K562 (cell line): ENCODE results near the gene PUM2. TPM values are rescaled to one million over a fixed set of nuclear protein-coding genes. Genes with fewer than 3 reads are reported as not detected.

ENCODE experiments used
- ATAC-seq: fragments of 200-7000 bp; cut with Tn5 transposase; 3 replicates; pipeline ENCODE4 v1.9.1; 2020; ENCODE audit warnings: moderate library complexity
- BruUV-seq: library from RNA; stranded (reverse); fragments of 400-500 nt; replicated peaks from 2 replicates; lab custom pipeline; 2021; lab: Mats Ljungman, UMichigan
- CTCF ChIA-PET: fragments of 300-600 bp; formaldehyde crosslinking; extraction: SDS; loops from one replicate; lab custom pipeline; 2021; ENCODE audit warnings: low intra/inter-chr PET ratio; lab: Yijun Ruan, JAX
- POLR2A ChIA-PET: fragments of 300-600, 350-650 bp; sonication (Branson Sonifier 250); formaldehyde crosslinking; extraction: SDS; loops from one replicate; lab custom pipeline; 2021; ENCODE audit warnings: antibody characterized with exemption, inconsistent platforms; lab: Yijun Ruan, JAX
- DNase-seq, 4 experiments: peaks; one replicate each; pipeline versions ENCODE4 v3.0.0 to v3.0.0-alpha.2; 2011 to 2018; ENCODE audit warnings: low spot score in 3 of 4, mixed read lengths in 3 of 4; ENCODE audit errors: extremely low read depth in 1 of 4
- FAIRE-seq: peaks from 2 replicates; lab custom pipeline; 2011; peaks lifted over from hg19 to GRCh38; lab: Jason Lieb, UNC
- H2AFZ ChIP-seq: 2 replicates; pipeline ENCODE4 v1.6.0; 2011; ENCODE audit warnings: low read depth, low read length, control low read depth, inconsistent platforms
- H3K27ac ChIP-seq: fragments of 200-600 bp; 3 replicates; pipeline ENCODE4 v1.8.0; 2011; ENCODE audit warnings: low read depth, mild to moderate bottlenecking, control low read depth, inconsistent platforms, low read length, moderate library complexity, mixed read lengths; ENCODE audit errors: extremely low read depth
- H3K27me3 ChIP-seq, 2 experiments: fragments of 300-600 bp in 1 of 2; 2 replicates in 1 of 2; 3 replicates in 1 of 2; pipeline versions ENCODE4 v1.6.0 to v1.8.0; 2011; ENCODE audit warnings: inconsistent platforms in 2 of 2, low read length in 2 of 2, mild to moderate bottlenecking in 1 of 2, mixed read lengths in 1 of 2, moderate library complexity in 1 of 2; ENCODE audit not compliant: control insufficient read depth in 2 of 2, insufficient read depth in 2 of 2
- H3K36me3 ChIP-seq: fragments of 300-600 bp; 3 replicates; pipeline ENCODE4 v1.8.0; 2011; ENCODE audit warnings: mild to moderate bottlenecking, low read length, inconsistent platforms; ENCODE audit not compliant: control insufficient read depth, insufficient read depth
- H3K4me1 ChIP-seq, 2 experiments: fragments of 200-600 bp in 1 of 2; replicated peaks in 1 of 2; 2 replicates in 1 of 2; 3 replicates in 1 of 2; pipeline versions ENCODE4 v1.5.1 to v1.8.0; 2011; ENCODE audit warnings: inconsistent platforms in 2 of 2, low read length in 2 of 2, mild to moderate bottlenecking in 1 of 2, mixed read lengths in 1 of 2, moderate library complexity in 1 of 2; ENCODE audit not compliant: control insufficient read depth in 2 of 2, insufficient read depth in 2 of 2
- H3K4me2 ChIP-seq: 2 replicates; pipeline ENCODE4 v1.6.1; 2011; ENCODE audit warnings: low read length, control low read depth, inconsistent platforms, mixed read lengths; ENCODE audit not compliant: insufficient read depth
- H3K4me3 ChIP-seq: fragments of 200-600 bp; sonication (generic), shearing (Covaris generic); 2 replicates; pipeline ENCODE4 v1.5.1; 2016; ENCODE audit warnings: control low read depth, inconsistent platforms
- H3K79me2 ChIP-seq: fragments of 200-600 bp; 3 replicates; pipeline ENCODE4 v1.8.0; 2011; ENCODE audit warnings: low read length, inconsistent platforms; ENCODE audit not compliant: control insufficient read depth, insufficient read depth
- H3K9ac ChIP-seq, 2 experiments: 2 replicates each; pipeline versions ENCODE4 v1.6.0 to v1.6.1; 2011; ENCODE audit warnings: low read depth in 2 of 2, low read length in 2 of 2, control low read depth in 1 of 2, inconsistent platforms in 1 of 2, mild to moderate bottlenecking in 1 of 2, mixed read lengths in 1 of 2; ENCODE audit not compliant: insufficient read depth in 1 of 2
- H3K9me1 ChIP-seq: one replicate; pipeline ENCODE4 v1.6.0; 2011; ENCODE audit warnings: inconsistent platforms, mild to moderate bottlenecking, low read length, moderate library complexity; ENCODE audit not compliant: control insufficient read depth, insufficient read depth
- H3K9me3 ChIP-seq: replicated peaks from 2 replicates; pipeline ENCODE4 v1.5.1; 2011; ENCODE audit warnings: low read depth, low read length, inconsistent platforms; ENCODE audit not compliant: control insufficient read depth, insufficient read depth
- H4K20me1 ChIP-seq: replicated peaks from 2 replicates; pipeline ENCODE4 v1.6.1; 2011; ENCODE audit warnings: low read length, inconsistent platforms, mixed read lengths; ENCODE audit not compliant: control insufficient read depth, insufficient read depth
- FOXK2 ChIP-seq, 2 experiments: fragments of 450-650 bp; IDR thresholded peaks in 1 of 2; conservative IDR thresholded peaks in 1 of 2; 2 replicates each; pipeline ENCODE4 v1.6.1; 2016; ENCODE audit warnings: low read depth in 2 of 2, mild to moderate bottlenecking in 1 of 2
- FOXP4 ChIP-seq: sonication (generic); formaldehyde crosslinking; IDR thresholded peaks from 2 replicates; pipeline ENCODE4 v1.8.0; 2022; ENCODE audit warnings: mild to moderate bottlenecking, missing genetic modification reagents, borderline replicate concordance
- HNRNPL ChIP-seq: fragments of 200-400 bp; formaldehyde crosslinking; IDR thresholded peaks from 2 replicates; pipeline ENCODE4 v1.6.1; 2017; ENCODE audit warnings: low read depth, mild to moderate bottlenecking, low read length
- NFATC3 ChIP-seq: fragments of 450-650 bp; IDR thresholded peaks from 2 replicates; pipeline ENCODE4 v1.6.1; 2017; ENCODE audit warnings: mild to moderate bottlenecking
- TSHZ1 ChIP-seq: fragments of 250-450 bp; sonication (Bioruptor Pico); IDR thresholded peaks from 2 replicates; pipeline ENCODE4 v1.4.0; 2020; ENCODE audit warnings: mild to moderate bottlenecking, moderate library complexity
- ZBTB34 ChIP-seq: fragments of 250-450 bp; sonication (Bioruptor Pico); IDR thresholded peaks from 2 replicates; pipeline ENCODE4 v1.8.0; 2021; ENCODE audit warnings: mild to moderate bottlenecking, moderate library complexity
- ZNF12 ChIP-seq: sonication (generic); formaldehyde crosslinking; IDR thresholded peaks from 2 replicates; pipeline ENCODE4 v1.4.0; 2020; ENCODE audit warnings: mild to moderate bottlenecking, missing genetic modification reagents
- ZNF347 ChIP-seq: fragments of 450-650 bp; formaldehyde crosslinking; IDR thresholded peaks from 2 replicates; pipeline ENCODE4 v1.4.0; 2020; ENCODE audit warnings: low read depth, mild to moderate bottlenecking, moderate library complexity
- ZNF586 ChIP-seq: fragments of 450-650 bp; formaldehyde crosslinking; conservative IDR thresholded peaks from 2 replicates; pipeline ENCODE4 v1.4.0; 2020; ENCODE audit warnings: mild to moderate bottlenecking, moderate library complexity
- WGBS: fragments of 100-300 bp; shearing (Covaris generic); methylation state at CpG from one replicate; pipeline ENCODE4 v1.1.6; 2016; ENCODE audit warnings: low coverage, mixed read lengths; ENCODE audit not compliant: insufficient coverage; ENCODE audit errors: missing lambda C conversion rate; 5-methylcytosine and 5-hydroxymethylcytosine counted together
- in situ Hi-C: fragments of 300-500 bp; cut with MboI; formaldehyde crosslinking; loops from 4 replicates; pipeline ENCODE4 v1.15.0; 2018; ENCODE audit warnings: inconsistent platforms, mixed read lengths
- intact Hi-C: fragments of 100-400 bp; cut with micrococcal nuclease; formaldehyde crosslinking; loops from 2 replicates; pipeline ENCODE4 v1.14.2; 2022
- polyA plus RNA-seq, 8 experiments: library from polyadenylated mRNA; depleted of rRNA in 4 of 8; stranded (reverse) in 5 of 8; unstranded in 3 of 8; fragments of >200 nt; fragmentation: Nextera tagmentation in 2 of 8; fragmentation: Illumina TruSeq in 1 of 8; extraction: Ambion mirVana in 2 of 8; extraction: Trizol in 1 of 8; gene quantifications; 2 replicates each; pipeline versions ENCODE4 v1.2.1 to v1.2.3, GENCODE V29; 2011 to 2014; ENCODE audit warnings: inconsistent platforms in 1 of 8, missing spikeins in 1 of 8
- total RNA-seq, 7 experiments: library from RNA; depleted of rRNA in 6 of 7; stranded (reverse); fragments of >200 nt in 6 of 7; fragmentation: Illumina TruSeq in 2 of 7; extraction: Trizol in 2 of 7; gene quantifications; 2 replicates each; pipeline versions ENCODE4 v1.2.1 to v1.2.3, GENCODE V29; 2011 to 2021; ENCODE audit warnings: low replicate concordance in 1 of 7
- TF ChIP-seq, protein P1 (sequence below): fragments of 450-650 bp; formaldehyde crosslinking; IDR thresholded peaks from 2 replicates; pipeline ENCODE4 v1.4.0; 2020; ENCODE audit warnings: mild to moderate bottlenecking, moderate library complexity
- TF ChIP-seq, protein P2 (sequence below): sonication (generic); formaldehyde crosslinking; IDR thresholded peaks from 2 replicates; pipeline ENCODE4 v1.8.1; 2022; ENCODE audit warnings: missing genetic modification reagents

The PUM2 gene
- total and polyA plus RNA-seq, 9 of the 15 experiments (the other 6 are each of a cell fraction or from before 2014, with no cell fraction given) = 13.4 to 61.9 (median 28.3) TPM

DNA sequence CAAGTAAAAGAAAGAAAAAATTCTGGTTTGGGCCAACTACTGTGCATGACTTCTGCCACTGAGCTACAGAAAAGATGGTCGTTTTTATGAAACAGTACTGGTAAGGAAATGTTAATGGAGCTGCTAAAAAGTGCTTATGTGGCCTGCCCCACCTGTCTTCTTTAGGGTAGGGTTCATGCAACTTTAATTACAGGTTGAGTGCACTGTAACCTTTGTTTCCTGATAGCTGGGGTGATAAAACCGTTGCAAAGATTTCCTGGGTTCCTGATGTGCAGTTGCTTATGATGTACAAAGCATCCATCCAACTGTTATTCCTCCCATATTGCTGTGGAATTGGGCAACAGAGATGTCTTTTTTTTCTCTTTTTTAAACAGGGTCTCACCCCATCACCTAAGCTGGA, 34.3 kb upstream of the PUM2 start:
- 0% methylated on average over 2 of the region's 2 CpGs for WGBS
- Histone ChIP-seq H3K9me3 (no peaks in the 10 kb centered on the region), H3K79me2 (no peaks in the 10 kb centered on the region), H2AFZ (no peak overlapping the region), H3K36me3 (no peaks in the 10 kb centered on the region), H3K27me3 (peaks cover 7 to 10% of the 10 kb centered on the region in 2 experiments; a peak in 3 of 5 replicates), H4K20me1 (no peaks in the 10 kb centered on the region), H3K4me3 (no peak overlapping the region), H3K9ac (no peak overlapping the region), H3K9me1 (no peaks in the 10 kb centered on the region), H3K4me2 (no peak overlapping the region), H3K4me1 (peaks cover 0 to 2% of the 10 kb centered on the region in 2 experiments; a peak in 1 of 5 replicates), H3K27ac (no peak overlapping the region)
- DNase-seq (no peak), ATAC-seq (no peak), FAIRE-seq (no peak)
- intact Hi-C loops = no loop called here
- ChIA-PET POLR2A (interaction anchor here (0.9 kb wide), 1 partner anchor 17 kb away, joined by 3 read pairs; no protein-coding TSS in a partner anchor), CTCF (no interaction called here)
- in situ Hi-C loops = no loop called here
- no TSS peak for BruUV-seq
- TF ChIP-seq FOXP4 (CRISPR knock-in tag) (no peak), ZNF12 (no peak), ZNF586 (no peak), HNRNPL (no peak), ZNF347 (CRISPR knock-in tag) (no peak), TSHZ1 (no peak), NFATC3 (no peak), FOXK2 (conservative IDR thresholded peaks at IDR 0.05 in 1 of 2, IDR thresholded peaks at IDR 0.05 in 1 of 2; ENCODE audit: low read depth in 2 of 2) (no peak), ZBTB34 (CRISPR knock-in tag) (no peak)
- TF ChIP-seq, protein P1, sequence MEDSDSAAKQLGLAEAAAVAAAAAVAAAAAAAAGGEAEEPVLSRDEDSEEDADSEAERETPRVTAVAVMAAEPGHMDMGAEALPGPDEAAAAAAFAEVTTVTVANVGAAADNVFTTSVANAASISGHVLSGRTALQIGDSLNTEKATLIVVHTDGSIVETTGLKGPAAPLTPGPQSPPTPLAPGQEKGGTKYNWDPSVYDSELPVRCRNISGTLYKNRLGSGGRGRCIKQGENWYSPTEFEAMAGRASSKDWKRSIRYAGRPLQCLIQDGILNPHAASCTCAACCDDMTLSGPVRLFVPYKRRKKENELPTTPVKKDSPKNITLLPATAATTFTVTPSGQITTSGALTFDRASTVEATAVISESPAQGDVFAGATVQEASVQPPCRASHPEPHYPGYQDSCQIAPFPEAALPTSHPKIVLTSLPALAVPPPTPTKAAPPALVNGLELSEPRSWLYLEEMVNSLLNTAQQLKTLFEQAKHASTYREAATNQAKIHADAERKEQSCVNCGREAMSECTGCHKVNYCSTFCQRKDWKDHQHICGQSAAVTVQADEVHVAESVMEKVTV = no peak
- TF ChIP-seq, protein P2, sequence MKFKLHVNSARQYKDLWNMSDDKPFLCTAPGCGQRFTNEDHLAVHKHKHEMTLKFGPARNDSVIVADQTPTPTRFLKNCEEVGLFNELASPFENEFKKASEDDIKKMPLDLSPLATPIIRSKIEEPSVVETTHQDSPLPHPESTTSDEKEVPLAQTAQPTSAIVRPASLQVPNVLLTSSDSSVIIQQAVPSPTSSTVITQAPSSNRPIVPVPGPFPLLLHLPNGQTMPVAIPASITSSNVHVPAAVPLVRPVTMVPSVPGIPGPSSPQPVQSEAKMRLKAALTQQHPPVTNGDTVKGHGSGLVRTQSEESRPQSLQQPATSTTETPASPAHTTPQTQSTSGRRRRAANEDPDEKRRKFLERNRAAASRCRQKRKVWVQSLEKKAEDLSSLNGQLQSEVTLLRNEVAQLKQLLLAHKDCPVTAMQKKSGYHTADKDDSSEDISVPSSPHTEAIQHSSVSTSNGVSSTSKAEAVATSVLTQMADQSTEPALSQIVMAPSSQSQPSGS (CRISPR knock-in tag) = no peak
